ENCODE results near the gene ADGRF1.
"Not testable (repeated sequence)": the region's sequence is repeated elsewhere in the genome, so short reads cannot be mapped to it uniquely, and the experiment has no call there.

The ADGRF1 gene

GRCh38 chr6:47061309-47062300, 19.5 kb upstream of the ADGRF1 start:
- no peak for DNase-seq (ENCODE audit: low spot score)

- DNase-seq (ENCODE audit: low spot score): no peak
Observed at GRCh38 chr6:47059216-47059885, 17.2 kb upstream of the ADGRF1 start.

GRCh38 chr6:47057830-47058540, 15.9 kb upstream of the ADGRF1 start:
- no peak for DNase-seq (ENCODE audit: low spot score)

- DNase-seq (ENCODE audit: low spot score): no peak
Observed at GRCh38 chr6:47056832-47057231, 14.7 kb upstream of the ADGRF1 start.

GRCh38 chr6:47054302-47054701, 12.2 kb upstream of the ADGRF1 start:
- DNase-seq (ENCODE audit: low spot score): not testable (repeated sequence)

- no peak for DNase-seq (ENCODE audit: low spot score)
Observed at GRCh38 chr6:47048638-47049037, 6.5 kb upstream of the ADGRF1 start.

GRCh38 chr6:47047479-47048407, 5.6 kb upstream of the ADGRF1 start:
- DNase-seq (ENCODE audit: low spot score): peak; percentile 13

GRCh38 chr6:47047097-47047478, 5.0 kb upstream of the ADGRF1 start:
- DNase-seq (ENCODE audit: low spot score): no peak

- DNase-seq (ENCODE audit: low spot score): no peak
Observed at GRCh38 chr6:47044397-47044796, 2.3 kb upstream of the ADGRF1 start.

- no peak for DNase-seq (ENCODE audit: low spot score)
Observed at GRCh38 chr6:47043286-47043685, 1.2 kb upstream of the ADGRF1 start.

- DNase-seq (ENCODE audit: low spot score): no peak
Observed at GRCh38 chr6:47041741-47042140, 391 bp downstream of the ADGRF1 start.

- DNase-seq (ENCODE audit: low spot score): no peak
Observed at GRCh38 chr6:47034926-47035325, 7.2 kb downstream of the ADGRF1 start.

GRCh38 chr6:47034421-47034820, 7.7 kb downstream of the ADGRF1 start:
- no peak for DNase-seq (ENCODE audit: low spot score)

GRCh38 chr6:47032974-47033765, 9.0 kb downstream of the ADGRF1 start:
- no peak for DNase-seq (ENCODE audit: low spot score)

- DNase-seq (ENCODE audit: low spot score): no peak
Observed at GRCh38 chr6:47031656-47032055, 10.5 kb downstream of the ADGRF1 start.

GRCh38 chr6:47029865-47030561, 12.1 kb downstream of the ADGRF1 start:
- DNase-seq (ENCODE audit: low spot score): no peak

GRCh38 chr6:47028835-47029360, 13.2 kb downstream of the ADGRF1 start:
- DNase-seq (ENCODE audit: low spot score): no peak

- no peak for DNase-seq (ENCODE audit: low spot score)
Observed at GRCh38 chr6:47027315-47027714, 14.8 kb downstream of the ADGRF1 start.

GRCh38 chr6:47026679-47027078, 15.5 kb downstream of the ADGRF1 start:
- no peak for DNase-seq (ENCODE audit: low spot score)

GRCh38 chr6:47023573-47023972, 18.6 kb downstream of the ADGRF1 start:
- DNase-seq (ENCODE audit: low spot score): no peak
